SKM-1 treated with dmso at 0.1 percent for 144 hours (cell line): ENCODE measurements around the gene NUDT7.

Experiments used
- DNase-seq: peaks from one replicate; lab custom pipeline; 2025; ENCODE audit not compliant: unreplicated experiment; lab: John Stamatoyannopoulos, UW

Gene NUDT7

DNA sequence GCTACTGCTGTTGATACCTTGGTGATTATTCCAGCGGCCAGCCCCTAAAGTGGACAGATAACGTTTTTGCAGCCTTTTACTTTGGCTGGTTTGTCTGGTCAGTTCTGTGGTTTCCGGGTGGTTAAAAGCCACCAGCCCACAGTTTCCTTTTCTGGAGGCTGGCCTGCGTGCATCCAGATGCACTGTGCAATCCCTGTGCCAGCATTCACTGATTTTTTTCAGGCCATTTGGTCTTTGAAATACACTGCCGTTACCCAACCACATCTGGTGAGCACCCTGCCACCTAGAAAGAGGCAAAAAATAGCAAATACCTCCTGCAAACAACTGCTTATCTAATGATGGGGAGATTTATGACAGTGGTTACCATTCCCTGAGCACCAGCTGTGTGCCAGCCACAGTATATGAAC lies 797 bp downstream of the NUDT7 start:
- DNase-seq: peak; percentile 73

DNA sequence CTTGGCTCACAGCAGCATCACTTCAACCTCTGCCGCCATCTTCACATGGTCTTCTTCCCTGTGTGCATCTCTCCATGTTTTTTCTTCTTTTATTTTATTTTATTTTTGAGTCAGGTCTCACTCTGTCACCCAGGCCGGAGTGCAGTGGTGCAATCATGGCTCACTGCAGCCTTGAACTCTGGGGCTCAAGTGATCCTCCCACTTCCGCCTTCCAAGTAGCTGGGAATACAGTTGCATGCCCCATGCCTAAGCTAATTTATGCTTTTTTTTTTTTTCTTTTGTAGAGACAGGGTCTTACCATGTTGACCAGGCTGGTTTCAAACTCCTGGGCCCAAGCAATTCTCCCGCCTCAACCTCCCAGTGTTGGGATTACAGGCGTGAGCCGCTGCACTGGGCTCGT lies 1.9 kb downstream of the NUDT7 start:
- DNase-seq: no peak

DNA sequence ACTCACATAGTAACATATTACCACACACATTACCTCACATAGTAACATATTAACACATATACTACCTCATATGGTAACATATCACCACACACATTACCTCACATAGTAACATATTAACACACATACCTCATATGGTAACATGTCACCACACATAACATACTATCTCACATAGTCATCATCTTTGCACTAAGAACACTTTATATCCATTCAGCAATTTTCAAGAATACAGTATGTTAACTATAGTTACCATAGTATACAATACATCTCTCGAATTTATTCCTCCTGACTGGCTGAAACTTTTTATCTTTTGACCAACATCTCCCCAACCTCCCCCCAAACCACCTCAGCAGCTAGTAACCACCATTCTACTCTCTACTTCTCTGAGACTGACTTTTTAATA lies 7.6 kb downstream of the NUDT7 start:
- no peak for DNase-seq

DNA sequence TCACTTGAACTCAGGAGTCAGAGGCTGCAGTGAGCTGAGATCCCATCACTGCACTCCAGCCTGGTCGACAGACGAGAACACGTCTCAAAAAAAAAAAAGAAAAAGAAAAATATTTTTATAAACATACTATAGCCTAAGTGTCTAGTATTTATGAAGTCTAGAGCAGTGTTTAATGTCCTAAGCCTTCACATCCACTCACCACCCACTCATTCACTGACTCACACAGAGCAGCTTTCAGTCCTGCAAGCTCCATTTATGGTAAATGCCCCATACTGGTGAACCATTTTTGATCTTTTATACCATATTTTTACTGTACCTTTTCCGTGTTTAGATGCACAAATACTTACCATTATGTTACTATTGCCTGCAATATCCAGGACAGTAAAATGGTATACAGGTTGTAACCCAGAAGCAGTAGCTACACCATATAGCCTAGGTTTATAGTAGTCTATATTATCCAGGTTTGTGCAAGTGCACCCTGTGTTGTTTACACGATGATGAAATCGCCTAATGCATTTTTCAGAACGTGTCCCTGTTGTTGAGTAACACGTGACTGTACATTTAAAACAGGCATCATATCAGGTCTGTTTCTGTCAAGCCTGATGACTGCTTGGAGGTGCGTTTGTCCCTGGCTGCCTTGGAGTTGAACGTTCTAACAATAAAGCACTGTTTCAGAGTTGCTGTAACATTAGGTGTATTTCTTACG lies 10.1 kb downstream of the NUDT7 start:
- no peak for DNase-seq

DNA sequence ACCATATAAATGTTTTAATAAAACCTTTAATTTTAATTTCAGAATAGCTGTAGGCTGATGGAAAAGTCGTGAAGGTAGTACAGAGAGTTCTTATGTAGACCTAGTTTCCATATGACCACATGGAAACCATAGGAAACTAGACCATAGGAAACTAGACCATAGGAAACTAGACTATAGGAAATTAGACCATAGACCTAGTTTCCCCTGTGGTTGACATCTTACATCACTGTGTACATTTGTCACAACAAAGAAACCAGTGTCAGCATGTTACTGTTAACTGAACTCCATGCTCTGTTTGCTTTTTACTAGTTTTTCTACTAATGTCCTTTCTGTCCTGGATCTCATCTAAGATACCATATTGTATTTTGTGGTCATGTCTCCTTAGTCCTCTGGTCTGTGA lies 14.6 kb downstream of the NUDT7 start:
- no peak for DNase-seq

DNA sequence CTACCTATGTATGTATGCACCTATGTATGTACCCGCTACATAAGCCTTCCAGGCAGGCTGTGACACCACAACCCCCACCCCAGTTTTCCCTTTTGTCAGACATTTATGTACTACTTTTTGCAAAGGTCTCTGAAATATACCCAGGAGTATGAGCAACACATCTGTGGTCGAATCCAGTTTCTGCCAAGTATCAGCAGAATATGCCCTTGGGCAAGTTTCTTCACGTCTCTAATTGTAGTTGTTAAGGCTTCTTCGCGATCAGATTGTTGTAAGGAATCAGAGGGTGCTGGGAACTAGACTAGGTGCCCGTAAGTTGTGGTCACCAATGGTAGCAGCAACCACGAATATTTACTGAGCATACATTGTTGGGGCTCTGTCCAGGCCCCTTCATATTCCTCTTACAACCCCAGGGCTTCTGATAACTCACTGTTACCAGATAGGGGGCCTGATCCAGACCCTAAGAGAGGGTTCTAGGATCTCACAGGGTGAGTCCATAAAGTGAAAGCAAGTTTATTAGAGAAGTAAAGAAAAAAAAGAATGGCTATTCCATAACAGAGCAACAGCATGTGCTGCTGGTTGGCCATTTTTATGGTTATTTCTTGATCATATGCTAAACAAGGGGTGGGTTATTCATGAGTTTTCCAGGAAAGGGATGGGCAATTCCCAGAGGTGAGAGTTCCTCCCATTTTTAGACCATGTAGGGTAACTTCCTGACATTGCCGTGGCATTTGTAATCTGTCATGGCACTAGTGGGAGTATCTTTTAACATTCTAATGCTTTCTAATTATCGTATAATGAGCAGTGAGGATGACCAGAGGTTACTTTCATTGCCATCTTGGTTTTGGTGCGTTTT lies 16.6 kb downstream of the NUDT7 start:
- no peak for DNase-seq

DNA sequence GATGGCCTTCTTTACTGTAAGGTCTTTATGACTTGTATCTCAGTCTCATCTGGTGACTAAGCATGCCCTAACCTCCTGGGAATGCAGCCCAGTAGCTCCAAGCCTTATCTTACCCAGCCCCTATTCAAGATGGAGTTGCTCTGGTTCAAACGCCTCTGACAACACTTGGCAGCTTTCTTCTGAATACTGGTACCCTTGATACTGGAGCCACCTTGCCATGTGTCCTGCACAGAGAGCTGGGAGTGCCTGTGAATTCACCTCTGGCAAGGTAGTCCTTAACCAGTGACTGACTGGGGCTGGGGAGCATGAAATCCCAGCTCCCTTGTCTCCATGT lies 17.2 kb downstream of the NUDT7 start:
- no peak for DNase-seq

DNA sequence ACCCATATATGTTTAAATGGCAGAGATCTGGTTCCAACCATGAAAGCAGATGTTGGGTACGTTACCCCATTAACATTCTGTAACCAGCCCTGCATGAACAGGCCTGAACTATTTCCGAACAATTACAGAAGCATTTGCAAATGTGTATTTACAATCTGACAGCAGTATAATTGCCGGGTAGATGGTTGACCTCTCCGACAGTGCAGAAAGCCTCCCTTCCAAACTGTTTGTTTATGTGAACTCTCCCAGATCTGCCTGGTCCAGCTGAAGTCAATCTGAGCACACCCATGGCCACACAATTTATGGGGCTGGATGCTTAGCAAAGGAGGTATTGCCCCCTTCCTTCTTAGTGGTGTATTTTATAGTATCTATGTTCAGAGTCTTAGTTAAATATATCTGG lies 21.8 kb downstream of the NUDT7 start:
- no peak for DNase-seq

DNA sequence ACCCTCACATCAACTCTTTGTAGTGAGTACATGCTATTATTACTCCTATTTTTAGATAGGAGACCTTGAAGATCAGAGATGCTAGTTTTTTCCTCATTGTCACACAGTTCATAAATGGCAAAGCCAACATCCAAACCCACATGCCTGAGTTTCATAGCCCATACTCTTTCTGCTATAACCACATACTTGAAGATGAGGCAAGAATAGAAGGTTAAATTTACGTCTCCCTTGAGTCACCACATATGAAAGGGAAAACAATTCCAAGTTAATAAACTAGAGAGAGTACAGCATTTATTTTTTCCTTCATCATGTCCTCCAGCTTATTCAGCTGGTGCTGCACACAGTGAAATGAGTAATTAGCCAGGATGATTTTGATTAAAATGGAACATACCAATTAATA lies 23.7 kb downstream of the NUDT7 start:
- DNase-seq: no peak

DNA sequence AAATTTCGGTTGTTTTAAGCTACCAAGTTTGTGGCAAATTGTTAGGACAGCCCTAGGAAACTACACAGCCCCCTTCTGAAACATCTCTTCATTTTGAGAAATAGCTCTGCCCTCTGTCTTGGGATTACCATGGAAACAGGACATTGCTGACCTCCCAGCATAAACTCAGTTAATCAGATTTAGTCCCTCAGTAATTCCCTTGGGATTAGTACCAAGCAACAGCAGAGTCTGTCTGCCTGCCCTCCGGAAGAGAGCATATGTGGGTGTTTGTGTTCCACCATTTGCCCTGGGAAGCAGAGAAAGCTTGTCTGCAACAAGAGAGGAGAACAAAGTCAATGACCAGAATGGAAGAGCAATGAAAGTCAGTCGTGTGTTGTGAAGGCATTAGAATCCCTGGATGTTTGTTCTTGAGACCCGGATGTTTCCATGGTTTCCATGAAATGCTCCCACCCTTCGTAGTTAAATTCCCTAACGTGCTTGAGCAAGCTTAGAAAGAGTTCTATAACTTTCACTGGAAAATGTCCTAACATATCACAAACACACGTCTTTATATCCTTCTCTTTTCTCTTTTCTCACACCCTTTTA lies 26.2 kb downstream of the NUDT7 start:
- DNase-seq: no peak

DNA sequence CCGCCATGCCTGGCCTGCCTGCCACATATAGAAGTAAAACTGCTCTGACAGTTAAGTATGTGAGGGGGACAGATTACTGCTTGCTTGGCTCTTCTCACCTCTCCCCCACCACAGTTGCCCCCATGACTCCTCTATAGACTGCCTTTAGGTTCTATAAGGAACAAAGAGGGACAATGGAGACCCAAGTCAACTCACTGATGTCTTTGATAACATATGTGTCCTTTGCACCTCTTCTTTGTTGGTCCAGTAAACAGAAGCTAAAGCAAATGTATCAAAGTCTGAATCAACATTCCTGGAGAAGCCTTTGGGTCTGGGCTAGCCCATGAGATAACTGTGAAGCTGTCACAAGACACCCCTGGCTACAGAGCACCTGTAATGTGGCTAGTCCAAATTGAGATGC lies 27.1 kb downstream of the NUDT7 start:
- no peak for DNase-seq

DNA sequence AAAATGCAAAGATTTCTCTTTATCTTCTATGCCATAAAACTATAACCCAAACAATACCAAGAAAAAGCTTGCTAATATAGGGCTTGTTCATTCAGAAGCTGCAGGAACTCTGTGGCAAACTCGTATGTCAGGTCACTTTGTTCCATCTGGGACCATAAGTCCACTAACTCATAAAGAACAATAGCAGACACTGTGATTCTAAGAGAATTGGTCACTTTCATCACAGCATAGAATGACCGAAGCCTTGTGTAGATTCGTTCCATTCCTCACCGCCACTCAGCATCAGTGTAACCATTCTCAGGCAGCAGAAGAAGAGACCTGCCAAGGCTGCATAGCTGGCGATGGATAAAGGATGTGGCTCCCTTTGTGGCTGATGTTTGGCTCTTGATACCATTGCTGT lies 35.7 kb downstream of the NUDT7 start:
- no peak for DNase-seq

DNA sequence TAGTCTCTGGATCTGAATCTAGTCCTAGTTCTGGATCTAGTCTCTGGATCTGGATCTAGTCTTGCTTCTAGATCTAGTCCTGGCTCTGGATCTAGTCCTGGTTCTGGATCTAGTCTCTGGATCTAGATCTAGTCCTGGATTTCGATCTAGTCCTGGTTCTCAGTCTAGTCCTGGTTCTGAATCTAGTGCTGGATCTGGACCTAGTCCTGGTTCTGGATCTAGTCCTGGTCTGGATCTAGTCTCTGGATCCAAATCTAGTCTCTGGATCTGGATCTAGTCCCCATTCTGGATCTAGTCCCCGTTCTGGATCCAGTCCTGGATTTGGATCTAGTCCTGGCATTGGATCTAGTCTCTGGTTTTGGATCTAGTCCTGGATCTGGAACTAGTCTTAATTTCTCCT lies 36.2 kb downstream of the NUDT7 start:
- DNase-seq: no peak

DNA sequence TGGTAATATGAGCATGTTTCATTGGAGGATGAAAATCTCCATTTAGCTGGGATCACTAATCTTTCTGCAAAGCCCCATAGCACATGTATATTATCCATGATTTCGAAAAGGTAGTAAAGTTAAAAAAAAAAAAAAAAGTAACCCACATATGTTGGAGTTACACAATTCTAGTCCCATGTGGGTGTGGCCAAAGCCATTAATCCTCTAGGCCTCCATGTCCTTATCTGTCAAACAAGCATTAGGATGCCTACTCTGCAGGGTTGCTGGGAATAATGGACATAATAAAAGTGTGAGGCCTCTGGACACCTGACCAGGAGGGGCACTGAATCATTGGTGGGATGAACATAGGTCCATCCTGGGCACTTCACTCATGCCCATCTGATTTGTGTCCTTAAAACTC lies 36.9 kb downstream of the NUDT7 start:
- no peak for DNase-seq

DNA sequence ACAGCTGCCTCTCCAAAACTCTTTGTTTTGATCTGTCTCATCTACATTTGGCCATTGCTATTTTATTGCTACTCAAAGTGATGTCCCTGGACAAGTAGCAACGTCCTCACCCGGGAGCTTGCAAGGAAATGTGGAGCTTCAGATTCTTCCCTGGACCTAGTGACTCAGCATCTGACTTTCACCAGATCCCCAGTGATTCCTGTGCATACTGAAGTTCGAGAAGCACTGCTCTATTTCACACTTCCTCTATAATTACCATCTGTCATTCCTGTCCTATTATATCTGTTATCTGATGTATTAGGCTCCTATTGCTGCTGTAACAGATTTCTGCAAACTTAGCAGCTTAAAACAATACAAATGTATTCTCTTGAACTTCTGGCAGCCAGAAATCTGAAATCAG lies 37.5 kb downstream of the NUDT7 start:
- DNase-seq: no peak

DNA sequence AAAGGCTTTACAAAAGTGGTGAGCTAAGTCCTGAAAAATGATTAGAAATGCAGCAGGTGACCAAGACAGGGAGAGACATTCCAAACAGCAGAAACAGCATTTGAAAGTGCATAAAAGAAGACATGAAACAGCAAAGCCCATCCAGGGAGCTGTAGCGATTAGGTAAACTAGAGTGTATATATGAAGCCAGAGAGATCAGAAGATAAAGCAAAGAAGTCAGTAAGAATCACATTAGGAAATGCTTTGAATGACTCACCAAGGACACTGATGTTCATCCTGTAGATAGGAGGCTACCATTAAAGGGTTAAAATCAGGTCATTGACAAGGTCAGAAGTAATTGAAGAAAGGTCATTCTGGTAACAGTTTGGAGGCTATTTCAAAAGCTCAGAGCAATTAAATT lies 38.5 kb downstream of the NUDT7 start:
- no peak for DNase-seq

DNA sequence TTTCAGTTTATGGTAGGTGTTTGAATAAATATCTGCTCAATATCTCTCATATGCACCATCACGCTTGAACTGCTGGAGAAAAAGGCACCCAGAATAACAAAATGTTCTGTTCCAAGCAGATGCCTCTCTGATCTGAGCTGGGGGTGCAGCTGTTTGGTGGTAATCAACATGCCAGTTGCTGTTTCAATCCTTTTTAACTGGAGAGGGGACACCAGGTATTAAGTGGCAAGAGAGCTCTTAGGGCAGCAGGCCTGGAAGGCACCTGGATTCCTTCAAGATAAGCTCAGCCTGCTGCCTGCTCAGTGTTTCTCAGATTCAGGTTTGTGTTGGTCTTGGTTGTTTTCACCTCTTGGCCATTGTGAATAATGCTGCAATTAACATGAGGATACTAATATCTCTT lies 38.9 kb downstream of the NUDT7 start:
- DNase-seq: no peak

DNA sequence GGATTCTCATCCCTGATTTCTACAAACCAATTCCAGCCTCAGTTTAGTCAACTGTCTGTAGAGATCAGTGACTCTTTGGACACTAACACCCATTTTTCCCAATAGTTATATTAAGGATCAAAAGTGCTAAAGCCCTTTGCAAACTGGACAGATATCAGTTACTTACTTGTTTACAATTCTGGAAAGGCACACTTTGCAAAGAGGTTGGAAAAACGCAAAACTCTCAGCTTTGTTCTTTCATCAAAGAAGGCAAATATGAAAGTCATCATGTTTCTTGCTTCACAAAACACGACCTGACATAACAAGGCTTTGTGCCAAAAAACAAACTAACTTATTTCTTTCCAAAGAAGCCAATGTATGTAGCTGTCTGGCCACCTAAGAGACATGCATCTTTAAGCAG lies 39.9 kb downstream of the NUDT7 start:
- DNase-seq: no peak

DNA sequence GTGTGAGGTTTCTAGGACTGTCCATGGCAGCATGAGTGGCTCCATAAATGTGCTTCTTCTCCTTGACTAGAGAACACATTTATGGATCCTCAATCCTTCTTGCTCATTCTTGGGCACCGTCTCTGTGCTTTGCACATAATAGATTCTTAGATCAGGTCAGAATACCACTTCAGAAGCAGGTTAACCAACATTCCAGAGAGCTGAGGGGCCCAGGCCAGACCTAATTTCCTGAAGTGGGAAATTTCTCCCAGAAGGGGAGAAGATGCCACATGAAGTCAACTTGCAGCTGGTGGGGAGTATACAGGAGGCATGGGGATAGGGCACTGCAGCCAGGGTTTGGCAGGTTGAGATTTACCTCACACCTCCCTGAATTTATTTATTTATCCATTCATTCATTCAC lies 41.7 kb downstream of the NUDT7 start:
- DNase-seq: no peak

DNA sequence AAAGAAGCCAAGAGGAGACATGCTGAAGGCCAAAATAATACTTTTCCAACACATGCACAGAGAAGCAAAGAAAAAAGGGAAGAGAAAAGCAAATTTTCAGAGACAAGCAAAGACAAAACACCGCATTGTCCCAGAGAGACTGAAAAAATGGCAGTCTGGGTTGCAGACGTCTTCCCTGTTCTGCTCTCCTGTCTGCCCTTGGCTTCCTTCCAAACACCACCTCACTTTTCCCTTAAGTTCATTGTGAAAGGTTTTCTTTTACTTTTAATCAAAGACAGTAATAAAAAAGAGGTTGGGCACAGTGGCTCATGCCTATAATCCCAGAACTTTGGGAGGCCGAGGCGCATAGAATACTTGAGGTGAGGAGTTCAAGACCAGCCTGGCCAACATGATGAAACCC lies 44.9 kb downstream of the NUDT7 start:
- DNase-seq: no peak

DNA sequence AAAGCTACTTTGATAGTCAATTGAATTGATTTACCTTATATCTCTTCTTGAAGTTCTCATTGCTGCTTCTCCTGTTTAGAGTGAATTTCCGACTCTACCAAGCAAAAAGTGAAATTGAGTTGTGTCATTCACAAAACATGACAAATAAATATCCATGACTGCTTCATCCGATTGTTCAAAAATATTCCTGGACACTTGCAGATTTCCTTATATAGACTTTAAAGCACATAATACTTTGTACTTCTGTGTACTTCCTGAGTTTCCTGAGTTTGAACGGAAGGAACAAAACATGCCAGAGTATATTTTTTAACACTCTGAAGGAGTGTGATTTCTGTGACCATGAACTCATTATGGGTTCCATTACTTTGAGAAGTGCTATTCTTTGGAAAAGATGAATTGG lies 45.5 kb downstream of the NUDT7 start:
- DNase-seq: no peak
